Hepatocyte (in vitro differentiated cells): ENCODE data around the gene PPFIA4. TPM values are rescaled to one million over a fixed set of nuclear protein-coding genes. Genes with fewer than 3 reads are reported as not detected.

ENCODE experiments used
- DNase-seq: peaks from one replicate; pipeline ENCODE4 v3.0.0-alpha.2; 2016; ENCODE audit warnings: low spot score
- H2AFZ ChIP-seq: fragments of 200-600 bp; sonication (generic); 2 replicates; pipeline ENCODE4 v1.6.0; 2016; ENCODE audit warnings: antibody characterized with exemption, mild to moderate bottlenecking
- H3K27ac ChIP-seq: fragments of 200-600 bp; sonication (generic); 2 replicates; pipeline ENCODE4 v1.5.1; 2016; ENCODE audit warnings: mild to moderate bottlenecking
- H3K27me3 ChIP-seq: fragments of 200-600 bp; sonication (generic); 2 replicates; pipeline ENCODE4 v1.6.1; 2016
- H3K36me3 ChIP-seq: fragments of 200-600 bp; sonication (generic); replicated peaks from 2 replicates; pipeline ENCODE4 v1.5.1; 2016; ENCODE audit warnings: low read depth; ENCODE audit not compliant: insufficient read depth
- H3K4me1 ChIP-seq: fragments of 200-600 bp; sonication (generic); 2 replicates; pipeline ENCODE4 v1.5.1; 2016; ENCODE audit warnings: mild to moderate bottlenecking, moderate library complexity; ENCODE audit not compliant: insufficient read depth
- H3K4me2 ChIP-seq: fragments of 200-600 bp; sonication (generic); 2 replicates; pipeline ENCODE4 v1.6.0; 2016
- H3K4me3 ChIP-seq: fragments of 200-600 bp; sonication (generic); 2 replicates; pipeline ENCODE4 v1.5.1; 2016; ENCODE audit warnings: mild to moderate bottlenecking
- H3K79me2 ChIP-seq: fragments of 200-600 bp; sonication (generic); 2 replicates; pipeline ENCODE4 v1.6.0; 2017; ENCODE audit warnings: mild to moderate bottlenecking
- H3K9me2 ChIP-seq: fragments of 200-600 bp; sonication (generic); replicated peaks from 2 replicates; pipeline ENCODE4 v1.6.0; 2017; ENCODE audit warnings: mild to moderate bottlenecking; ENCODE audit not compliant: insufficient read depth
- H3K9me3 ChIP-seq: fragments of 200-600 bp; sonication (generic); 2 replicates; pipeline ENCODE4 v1.5.1; 2016; ENCODE audit warnings: low read depth, mild to moderate bottlenecking
- H4K20me1 ChIP-seq: fragments of 200-600 bp; sonication (generic); 2 replicates; pipeline ENCODE4 v1.6.0; 2016; ENCODE audit warnings: mild to moderate bottlenecking; ENCODE audit not compliant: insufficient read depth, poor library complexity, severe bottlenecking
- EZH2 ChIP-seq: fragments of 200-600 bp; sonication (generic); IDR thresholded peaks from 2 replicates; pipeline ENCODE4 v1.6.1; 2016; ENCODE audit warnings: antibody characterized with exemption, mild to moderate bottlenecking, borderline replicate concordance
- EZH2phosphoT487 ChIP-seq: fragments of 200-600 bp; sonication (generic); IDR thresholded peaks from one replicate; pipeline ENCODE4 v1.6.1; 2018; ENCODE audit warnings: antibody characterized with exemption, mild to moderate bottlenecking, low read depth, moderate library complexity; ENCODE audit not compliant: unreplicated experiment, severe bottlenecking
- WGBS: methylation state at CpG from one replicate; pipeline ENCODE4 v1.1.6; 2016; ENCODE audit warnings: low lambda C conversion rate; ENCODE audit errors: missing lambda C conversion rate; 5-methylcytosine and 5-hydroxymethylcytosine counted together
- polyA plus RNA-seq: library from polyadenylated mRNA; unstranded; fragments of >200 nt; fragmentation: Nextera tagmentation; extraction: Ambion mirVana; gene quantifications from 2 replicates; pipeline ENCODE4 v1.2.1, GENCODE V29; 2016
- total RNA-seq: library from RNA; depleted of rRNA; stranded (reverse); fragments of >200 nt; gene quantifications from 2 replicates; pipeline ENCODE4 v1.2.3, GENCODE V29; 2014
- TF ChIP-seq, protein P1 (sequence below): fragments of 200-600 bp; sonication (generic); IDR thresholded peaks from 2 replicates; pipeline ENCODE4 v1.5.1; 2016; ENCODE audit warnings: antibody characterized with exemption, mild to moderate bottlenecking; ENCODE audit not compliant: poor library complexity

The PPFIA4 gene
- total and polyA plus RNA-seq, 2 experiments from 2014 or later, result 1.4 to 1.7 TPM

- no peaks in the 10 kb centered on the region for H3K79me2 ChIP-seq
- no peak overlapping the region for H2AFZ ChIP-seq
- TF ChIP-seq EZH2, result no peak
- TF ChIP-seq EZH2phosphoT487, result no peak
- TF ChIP-seq, protein P1, sequence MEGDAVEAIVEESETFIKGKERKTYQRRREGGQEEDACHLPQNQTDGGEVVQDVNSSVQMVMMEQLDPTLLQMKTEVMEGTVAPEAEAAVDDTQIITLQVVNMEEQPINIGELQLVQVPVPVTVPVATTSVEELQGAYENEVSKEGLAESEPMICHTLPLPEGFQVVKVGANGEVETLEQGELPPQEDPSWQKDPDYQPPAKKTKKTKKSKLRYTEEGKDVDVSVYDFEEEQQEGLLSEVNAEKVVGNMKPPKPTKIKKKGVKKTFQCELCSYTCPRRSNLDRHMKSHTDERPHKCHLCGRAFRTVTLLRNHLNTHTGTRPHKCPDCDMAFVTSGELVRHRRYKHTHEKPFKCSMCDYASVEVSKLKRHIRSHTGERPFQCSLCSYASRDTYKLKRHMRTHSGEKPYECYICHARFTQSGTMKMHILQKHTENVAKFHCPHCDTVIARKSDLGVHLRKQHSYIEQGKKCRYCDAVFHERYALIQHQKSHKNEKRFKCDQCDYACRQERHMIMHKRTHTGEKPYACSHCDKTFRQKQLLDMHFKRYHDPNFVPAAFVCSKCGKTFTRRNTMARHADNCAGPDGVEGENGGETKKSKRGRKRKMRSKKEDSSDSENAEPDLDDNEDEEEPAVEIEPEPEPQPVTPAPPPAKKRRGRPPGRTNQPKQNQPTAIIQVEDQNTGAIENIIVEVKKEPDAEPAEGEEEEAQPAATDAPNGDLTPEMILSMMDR, result peak; percentile 27
- H3K27me3 ChIP-seq, result no peaks in the 10 kb centered on the region
- H3K27ac ChIP-seq, result no peak overlapping the region
- H3K36me3 ChIP-seq, result no peaks in the 10 kb centered on the region
- peaks cover 22% of the 10 kb centered on the region for H3K4me1 ChIP-seq
- no peak overlapping the region for H3K4me3 ChIP-seq
- no peak overlapping the region for H3K4me2 ChIP-seq
- peak; percentile 64 for DNase-seq
- H3K9me3 ChIP-seq, result no peaks in the 10 kb centered on the region
- no peaks in the 10 kb centered on the region for H3K9me2 ChIP-seq
- no peaks in the 10 kb centered on the region for H4K20me1 ChIP-seq
- WGBS, result 44% methylated on average over 11 of the region's 11 CpGs
Measured at GRCh38 chr1:203039609-203040512, 13.6 kb downstream of the PPFIA4 start.

GRCh38 chr1:203040513-203041275 lies 14.4 kb downstream of the PPFIA4 start:
- no peaks in the 10 kb centered on the region for H3K79me2 ChIP-seq
- DNase-seq, result no peak
- 38% methylated on average over 5 of the region's 5 CpGs for WGBS
- H3K9me2 ChIP-seq, result no peaks in the 10 kb centered on the region
- H3K36me3 ChIP-seq, result no peaks in the 10 kb centered on the region
- H3K4me2 ChIP-seq, result no peak overlapping the region
- H4K20me1 ChIP-seq, result no peaks in the 10 kb centered on the region
- H3K27me3 ChIP-seq, result no peaks in the 10 kb centered on the region
- H3K27ac ChIP-seq, result no peak overlapping the region
- TF ChIP-seq EZH2phosphoT487, result no peak
- TF ChIP-seq EZH2, result no peak
- TF ChIP-seq, protein P1, result no peak
- no peak overlapping the region for H3K4me3 ChIP-seq
- no peaks in the 10 kb centered on the region for H3K9me3 ChIP-seq
- H2AFZ ChIP-seq, result no peak overlapping the region
- peaks cover 20% of the 10 kb centered on the region for H3K4me1 ChIP-seq

GRCh38 chr1:203041351-203041932 lies 15.2 kb downstream of the PPFIA4 start:
- DNase-seq, result no peak
- Histone ChIP-seq H3K4me1 (peaks cover 13% of the 10 kb centered on the region), H3K9me2 (no peaks in the 10 kb centered on the region), H4K20me1 (no peaks in the 10 kb centered on the region), H2AFZ (no peak overlapping the region), H3K9me3 (no peaks in the 10 kb centered on the region), H3K27ac (no peak overlapping the region), H3K4me3 (no peak overlapping the region), H3K36me3 (no peaks in the 10 kb centered on the region), H3K79me2 (no peaks in the 10 kb centered on the region), H3K27me3 (no peaks in the 10 kb centered on the region), H3K4me2 (no peak overlapping the region)
- TF ChIP-seq EZH2phosphoT487 (no peak), EZH2 (no peak)
- TF ChIP-seq, protein P1, result no peak
- WGBS, result 48% methylated on average over 3 of the region's 3 CpGs
